GM19468 (cell line): ENCODE results near the gene PKD2.
"Not testable (repeated sequence)": the region's sequence is repeated elsewhere in the genome, so short reads cannot be mapped to it uniquely, and the experiment has no call there.

Experiments used
- ATAC-seq: cut with Tn5 transposase; IDR thresholded peaks from one replicate; pipeline ENCODE4 v1.9.1; 2021; ENCODE audit warnings: mild to moderate bottlenecking, moderate library complexity, moderate number of reproducible peaks; ENCODE audit not compliant: unreplicated experiment; ENCODE audit errors: extremely low read depth

The PKD2 gene

DNA sequence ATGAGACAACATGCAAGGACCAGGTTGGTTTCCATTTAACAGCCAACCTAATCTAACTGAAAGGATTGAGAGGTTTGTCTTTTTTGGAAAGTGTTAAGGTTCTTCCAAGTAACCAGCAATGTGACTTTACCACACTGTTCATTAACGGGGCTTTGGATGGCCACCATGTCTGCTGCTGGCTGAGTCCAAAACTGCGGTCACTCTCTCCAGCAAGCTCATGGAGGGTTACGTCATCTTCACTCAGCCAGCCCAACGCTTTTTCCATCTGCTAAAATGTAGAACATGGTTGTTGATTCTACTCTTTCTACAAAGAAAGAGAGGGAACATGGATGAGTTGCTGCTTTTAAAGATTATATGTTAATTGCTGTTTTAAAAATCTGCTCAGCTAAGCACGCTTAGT lies 11.0 kb downstream of the PKD2 start:
- no peak for ATAC-seq

GRCh38 chr4:88021824-88022223 lies 14.4 kb downstream of the PKD2 start:
- no peak for ATAC-seq

DNA sequence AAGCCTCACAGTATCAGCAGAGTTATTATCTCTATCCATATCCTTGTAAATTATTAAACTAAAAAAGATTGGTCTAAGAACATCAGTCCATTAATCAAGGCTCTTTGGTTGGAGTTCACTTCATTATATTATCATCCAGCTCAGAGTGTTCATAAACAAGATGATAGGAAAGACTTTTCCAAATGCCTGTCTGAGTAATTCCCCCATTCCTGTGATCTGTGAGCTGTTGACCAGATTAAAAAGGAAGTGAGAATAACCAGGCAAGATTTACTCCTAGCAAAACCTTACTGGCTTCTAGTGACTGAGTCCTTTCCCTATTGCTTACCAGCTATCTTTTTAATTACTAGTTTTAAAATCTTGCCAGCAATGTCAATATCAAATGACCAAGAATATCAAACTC lies 14.9 kb downstream of the PKD2 start:
- ATAC-seq: no peak

DNA sequence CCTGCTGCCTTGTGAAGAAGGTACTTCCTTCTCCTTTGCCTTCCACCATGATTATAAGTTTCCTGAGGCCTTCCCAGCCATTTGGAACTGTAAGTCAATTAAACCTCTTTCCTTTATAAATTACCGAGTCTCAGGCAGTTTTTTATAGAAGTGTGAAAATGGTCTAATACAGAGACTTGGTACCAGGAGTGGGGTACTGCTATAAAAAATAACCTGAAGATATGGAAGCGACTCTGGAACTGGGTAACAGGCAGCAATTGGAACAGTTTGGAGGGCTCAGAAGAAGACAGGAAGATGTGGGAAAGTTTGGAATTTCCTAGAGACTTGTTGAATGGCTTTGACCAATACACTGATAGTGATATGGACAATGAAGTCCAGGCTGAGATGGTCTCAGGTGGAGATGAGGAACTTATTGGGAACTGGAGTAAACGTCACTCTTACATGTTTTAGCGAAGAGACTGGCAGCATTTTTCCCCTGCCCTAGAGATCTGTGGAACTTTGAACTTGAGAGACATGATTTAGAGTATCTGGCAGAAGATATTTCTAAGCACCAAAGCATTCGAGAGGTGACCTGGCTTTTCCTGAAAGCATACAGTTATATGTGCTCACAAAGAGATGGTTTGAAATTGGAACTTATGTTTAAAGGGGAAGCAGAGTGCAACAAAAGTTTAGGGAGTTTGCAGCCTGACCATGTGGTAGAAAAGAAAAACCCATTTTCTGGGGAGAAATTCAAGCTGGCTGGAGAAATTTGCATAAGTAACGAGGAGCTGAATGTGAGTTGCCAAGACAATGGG lies 18.6 kb downstream of the PKD2 start:
- not testable (repeated sequence) for ATAC-seq

GRCh38 chr4:88027611-88028608 lies 20.5 kb downstream of the PKD2 start:
- no peak for ATAC-seq

GRCh38 chr4:88028946-88029345 lies 21.5 kb downstream of the PKD2 start:
- no peak for ATAC-seq

DNA sequence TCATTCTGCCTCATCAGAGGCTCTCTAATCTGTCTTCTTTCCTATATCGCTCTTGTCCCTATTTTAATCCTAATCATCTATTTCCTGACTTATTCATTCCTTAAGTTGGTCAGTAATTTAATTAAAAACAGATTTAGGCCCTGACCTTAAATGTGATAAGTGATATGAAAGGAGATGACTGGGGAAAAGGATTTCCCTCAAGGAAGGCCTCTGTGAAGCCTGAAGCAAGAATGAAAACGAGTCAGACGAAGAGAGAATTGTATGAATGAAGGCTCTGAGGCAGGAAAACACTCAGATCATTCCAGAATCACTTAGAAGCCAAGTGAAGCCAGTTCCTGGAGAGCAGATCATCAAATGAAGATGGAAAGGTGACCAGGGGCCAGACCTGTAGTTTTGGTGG lies 22.1 kb downstream of the PKD2 start:
- no peak for ATAC-seq

- ATAC-seq: no peak
Observed at GRCh38 chr4:88030565-88031310, 23.3 kb downstream of the PKD2 start.

DNA sequence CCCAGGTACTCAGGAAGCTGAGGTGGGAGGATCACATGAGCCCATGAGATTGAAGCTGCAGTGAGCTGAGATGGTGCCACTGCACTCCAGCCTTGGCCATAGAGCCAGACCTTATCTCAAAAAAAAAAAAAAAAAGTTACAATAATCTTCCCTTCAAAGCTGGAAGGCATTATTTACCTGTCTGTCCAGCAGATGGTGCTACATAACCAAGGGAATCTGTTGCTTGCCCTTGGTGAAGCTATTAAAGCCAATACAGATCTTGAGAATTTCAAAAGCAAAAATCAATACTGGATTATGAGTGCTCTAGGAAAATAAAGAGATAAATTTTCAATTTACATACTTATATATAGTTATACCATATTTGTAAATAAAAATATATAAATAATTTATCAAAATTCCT lies 25.9 kb downstream of the PKD2 start:
- no peak for ATAC-seq

- no peak for ATAC-seq
Observed at GRCh38 chr4:88035292-88035691, 27.9 kb downstream of the PKD2 start.

DNA sequence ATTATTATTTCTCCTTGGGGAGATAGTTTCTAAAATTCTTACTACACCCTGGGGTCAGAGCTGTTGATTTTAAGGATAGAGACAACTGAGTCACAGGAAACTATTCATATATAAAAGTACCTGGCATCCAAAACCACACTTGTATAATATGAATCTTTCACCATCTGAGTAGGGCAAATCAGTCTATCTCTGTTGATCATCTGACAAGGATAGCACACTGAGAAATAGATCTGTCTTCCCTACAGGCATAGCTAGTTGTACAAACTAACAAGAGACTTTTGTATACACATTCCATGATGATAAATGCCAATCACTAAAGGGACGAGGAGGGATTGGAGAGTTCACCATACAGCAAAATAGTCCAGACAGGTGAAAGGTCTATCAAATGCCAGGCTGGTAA lies 30.0 kb downstream of the PKD2 start:
- no peak for ATAC-seq

GRCh38 chr4:88037936-88038335 lies 30.5 kb downstream of the PKD2 start:
- no peak for ATAC-seq

GRCh38 chr4:88040707-88041106 lies 33.3 kb downstream of the PKD2 start:
- ATAC-seq: no peak

DNA sequence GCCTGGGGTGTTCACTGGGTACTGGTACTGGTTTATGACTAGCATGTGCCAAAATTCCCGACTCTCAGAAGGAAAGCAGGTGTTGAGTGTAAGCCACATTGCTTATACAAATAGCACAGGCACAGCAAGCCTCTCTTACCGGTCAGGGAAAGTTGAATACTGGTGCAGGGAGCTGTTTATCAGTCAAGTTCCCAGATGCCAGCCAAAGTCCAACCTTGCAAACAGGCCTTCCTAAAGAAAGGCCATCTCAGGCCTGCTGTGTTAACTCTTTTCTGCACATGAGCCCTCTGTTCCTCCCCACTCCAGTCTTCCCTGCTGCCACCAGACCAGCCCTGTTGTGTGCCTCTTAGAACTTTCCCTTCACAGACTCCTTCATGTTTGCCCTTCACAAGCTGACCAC lies 34.2 kb downstream of the PKD2 start:
- no peak for ATAC-seq

GRCh38 chr4:88043001-88043400 lies 35.6 kb downstream of the PKD2 start:
- ATAC-seq: no peak

- no peak for ATAC-seq
Observed at GRCh38 chr4:88043586-88044340, 36.3 kb downstream of the PKD2 start.

DNA sequence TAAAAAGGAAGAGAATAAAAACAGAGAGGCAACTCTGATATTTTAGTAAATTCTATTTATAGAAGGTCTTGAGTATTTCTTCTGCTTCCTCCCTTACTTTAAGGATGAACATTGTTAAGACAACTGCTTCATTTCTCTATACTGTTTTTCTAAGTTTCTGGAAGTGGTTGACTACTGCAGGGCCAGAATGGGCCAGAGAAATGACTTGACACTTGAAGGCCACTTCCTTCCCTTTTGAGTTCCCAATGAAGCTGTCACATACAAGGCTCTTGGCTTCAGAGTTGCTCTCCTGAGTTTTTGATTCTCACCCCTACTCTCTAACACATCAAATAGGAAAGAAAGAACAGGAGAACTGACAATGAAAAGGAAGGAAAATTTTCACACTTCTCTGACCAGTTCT lies 37.6 kb downstream of the PKD2 start:
- no peak for ATAC-seq

- no peak for ATAC-seq
Observed at GRCh38 chr4:88054229-88054628, 46.8 kb downstream of the PKD2 start.

GRCh38 chr4:88054901-88055300 lies 47.5 kb downstream of the PKD2 start:
- no peak for ATAC-seq

GRCh38 chr4:88058295-88058694 lies 50.9 kb downstream of the PKD2 start:
- ATAC-seq: no peak
